Chondrocyte (in vitro differentiated cells): ENCODE data around the gene LRP10. TPM values are rescaled to one million over a fixed set of nuclear protein-coding genes. Genes with fewer than 3 reads are reported as not detected.

ENCODE experiments used
- total RNA-seq: library from RNA; stranded (reverse); gene quantifications from 3 replicates; pipeline ENCODE4 v1.2.1, GENCODE V29; 2021

Gene LRP10
- total RNA-seq, 1 donor from 2014 or later: 167 TPM

Other genes with a start within 250 kb of the LRP10 start
- not detected in 3 replicates for gene OR6J1, start 227.4 kb upstream of the LRP10 start, total RNA-seq
- 75.7 to 78.1 TPM (median 77.2 TPM) in 3 replicates for gene OXA1L, start 105.1 kb upstream of the LRP10 start, total RNA-seq
- gene SLC7A7, start 56.3 kb upstream of the LRP10 start, total RNA-seq: 0.46 to 1.5 TPM (median 1.5 TPM) in 3 replicates
- gene MRPL52, start 41.9 kb upstream of the LRP10 start, total RNA-seq: 71.5 to 93.2 TPM (median 74.7 TPM) in 3 replicates
- gene MMP14, start 35.2 kb upstream of the LRP10 start, total RNA-seq: 486 to 1,030 TPM (median 987 TPM) in 3 replicates
- gene REM2, start 11.5 kb downstream of the LRP10 start, total RNA-seq: 0.10 TPM in 1 of 3 replicates, not detected in the others
- gene RBM23, start 47.4 kb downstream of the LRP10 start, total RNA-seq: 51.3 to 72.0 TPM (median 53.1 TPM) in 3 replicates
- 42.0 to 59.5 TPM (median 50.4 TPM) in 3 replicates for gene PRMT5, start 57.6 kb downstream of the LRP10 start, total RNA-seq
- 27.6 to 35.2 TPM (median 29.3 TPM) in 3 replicates for gene HAUS4, start 85.3 kb downstream of the LRP10 start, total RNA-seq
- gene AJUBA, start 110.8 kb downstream of the LRP10 start, total RNA-seq: 56.5 to 124 TPM (median 124 TPM) in 3 replicates
- gene C14orf93, start 138.4 kb downstream of the LRP10 start, total RNA-seq: 6.0 to 7.6 TPM (median 6.0 TPM) in 3 replicates
- gene PSMB5, start 163.2 kb downstream of the LRP10 start, total RNA-seq: 151 to 207 TPM (median 172 TPM) in 3 replicates
- gene PSMB11, start 170.5 kb downstream of the LRP10 start, total RNA-seq: not detected in 3 replicates
- 9.3 to 10.6 TPM (median 10.2 TPM) in 3 replicates for gene CDH24, start 185.8 kb downstream of the LRP10 start, total RNA-seq
- 129 to 169 TPM (median 137 TPM) in 3 replicates for gene ACIN1, start 223.4 kb downstream of the LRP10 start, total RNA-seq
- gene C14orf119, start 223.8 kb downstream of the LRP10 start, total RNA-seq: 51.0 to 56.8 TPM (median 52.5 TPM) in 3 replicates
- gene CIROP, start 233.2 kb downstream of the LRP10 start, total RNA-seq: not detected in 3 replicates
- gene CEBPE, start 247.5 kb downstream of the LRP10 start, total RNA-seq: not detected in 3 replicates